CD4-positive, alpha-beta T cell treated with Interleukin-2 at 100 ng/mL for 4 hours (primary cell): Measurements from ENCODE around the gene MUC6.

Source experiments
- DNase-seq: peaks from one replicate; pipeline ENCODE4 v3.0.0-alpha.2; 2020; ENCODE audit warnings: low spot score

MUC6 gene

GRCh38 chr11:1050581-1051355, 14.2 kb upstream of the MUC6 start:
- peak; percentile 69 for DNase-seq

DNA sequence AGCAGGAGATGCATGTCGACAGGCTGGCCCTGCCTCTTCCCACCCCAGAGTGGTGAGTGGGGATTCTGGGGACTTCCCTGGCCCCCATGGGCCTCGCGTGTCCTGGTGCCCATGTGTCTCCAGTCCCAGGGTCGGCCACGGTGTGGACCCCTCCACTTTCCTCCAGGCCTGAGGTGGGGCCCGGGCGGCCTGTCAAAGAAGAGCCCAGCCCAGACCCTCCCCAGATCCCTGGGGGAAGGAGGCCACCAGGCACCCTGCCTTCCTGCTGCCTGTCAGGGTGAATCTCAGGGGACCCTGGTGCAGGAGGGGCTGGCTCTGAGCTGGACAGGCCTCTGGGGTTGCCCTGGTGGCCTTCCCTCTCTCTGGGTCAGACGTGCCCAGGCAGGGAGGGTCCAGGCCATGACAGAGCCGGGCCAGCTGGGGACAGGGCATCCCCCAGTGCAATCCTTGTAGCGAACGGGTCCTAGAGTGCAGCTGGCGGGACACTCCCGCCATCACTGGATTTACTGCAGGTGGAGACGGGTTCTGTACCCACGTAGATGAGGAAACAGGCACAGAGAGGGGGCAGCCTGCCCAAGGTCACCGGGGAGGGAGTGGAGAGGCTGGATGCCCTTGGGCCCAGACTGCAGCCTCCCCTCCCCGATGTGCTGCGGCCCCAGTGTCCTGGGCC, 13.5 kb upstream of the MUC6 start:
- no peak for DNase-seq

DNA sequence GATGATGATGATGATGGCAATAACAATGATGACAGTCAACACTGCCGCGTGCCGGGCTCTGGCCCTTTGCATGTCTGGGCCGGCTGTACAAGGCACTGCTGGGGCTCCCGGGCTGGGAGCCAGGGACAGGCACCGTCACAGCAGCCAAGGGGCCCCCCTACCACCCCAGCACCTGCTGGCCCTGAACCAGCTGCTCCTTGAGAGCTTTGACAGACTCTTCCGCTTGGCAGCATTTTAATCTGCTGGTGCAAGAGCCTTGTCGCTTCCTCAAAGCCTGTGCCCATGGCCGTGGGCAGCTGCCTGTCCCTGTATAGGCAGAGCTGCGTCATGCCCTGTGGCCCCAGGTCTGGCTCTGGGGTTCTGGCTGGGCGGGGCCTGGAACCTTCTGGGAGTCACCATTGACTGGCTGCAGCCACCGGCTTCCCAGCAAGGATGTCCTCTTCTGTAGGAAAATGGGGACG, 12.9 kb upstream of the MUC6 start:
- no peak for DNase-seq

- no peak for DNase-seq
Observed at GRCh38 chr11:1049071-1049405, 12.5 kb upstream of the MUC6 start.

GRCh38 chr11:1048375-1049070, 12.0 kb upstream of the MUC6 start:
- no peak for DNase-seq

GRCh38 chr11:1047595-1048156, 11.2 kb upstream of the MUC6 start:
- no peak for DNase-seq

DNA sequence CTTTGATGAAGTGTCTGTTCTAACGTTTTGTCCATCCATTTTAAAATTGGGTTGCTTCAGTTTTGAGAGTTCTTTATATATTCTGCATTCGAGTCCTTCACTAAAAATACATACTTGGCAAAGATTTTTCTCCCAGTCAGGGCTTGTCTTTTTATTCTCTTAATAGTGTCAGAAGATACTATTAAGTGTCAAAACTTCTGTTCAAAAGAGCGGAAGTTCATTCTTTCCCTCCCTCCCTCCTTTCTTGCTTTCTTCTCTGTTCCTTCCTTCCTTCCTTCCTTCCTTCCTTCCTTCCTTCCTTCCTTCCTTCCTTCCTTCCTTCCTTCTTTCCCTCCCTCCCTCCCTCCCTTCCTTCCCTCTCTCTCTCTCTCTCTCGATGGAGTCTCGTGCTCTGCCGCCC, 7.6 kb upstream of the MUC6 start:
- DNase-seq: no peak

DNA sequence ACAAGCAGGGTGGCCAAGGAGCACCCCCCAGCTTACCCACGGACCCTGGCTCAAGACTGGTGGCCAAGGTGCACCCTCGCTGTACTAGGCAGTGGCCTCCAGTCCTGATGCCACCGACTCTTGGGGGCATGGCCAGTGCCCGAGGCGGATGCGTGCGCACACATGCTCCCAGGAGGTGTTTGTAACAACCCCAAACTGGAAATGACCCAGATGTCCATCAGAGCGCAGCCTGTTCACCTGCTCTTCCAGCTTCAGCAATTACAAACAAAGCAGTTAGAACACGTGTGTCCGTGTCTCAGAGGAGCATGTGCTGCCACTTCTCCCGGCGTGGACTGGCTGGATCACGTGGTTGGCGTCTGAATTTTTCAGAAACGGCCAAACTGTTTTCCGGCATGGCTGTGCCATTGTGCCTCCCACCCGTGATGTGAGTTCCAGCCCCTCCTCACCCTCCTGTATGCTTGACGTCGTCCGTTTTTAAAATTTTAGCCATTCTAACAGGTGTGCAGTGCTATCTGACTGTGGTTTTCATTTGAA, 7.1 kb upstream of the MUC6 start:
- DNase-seq: no peak

DNA sequence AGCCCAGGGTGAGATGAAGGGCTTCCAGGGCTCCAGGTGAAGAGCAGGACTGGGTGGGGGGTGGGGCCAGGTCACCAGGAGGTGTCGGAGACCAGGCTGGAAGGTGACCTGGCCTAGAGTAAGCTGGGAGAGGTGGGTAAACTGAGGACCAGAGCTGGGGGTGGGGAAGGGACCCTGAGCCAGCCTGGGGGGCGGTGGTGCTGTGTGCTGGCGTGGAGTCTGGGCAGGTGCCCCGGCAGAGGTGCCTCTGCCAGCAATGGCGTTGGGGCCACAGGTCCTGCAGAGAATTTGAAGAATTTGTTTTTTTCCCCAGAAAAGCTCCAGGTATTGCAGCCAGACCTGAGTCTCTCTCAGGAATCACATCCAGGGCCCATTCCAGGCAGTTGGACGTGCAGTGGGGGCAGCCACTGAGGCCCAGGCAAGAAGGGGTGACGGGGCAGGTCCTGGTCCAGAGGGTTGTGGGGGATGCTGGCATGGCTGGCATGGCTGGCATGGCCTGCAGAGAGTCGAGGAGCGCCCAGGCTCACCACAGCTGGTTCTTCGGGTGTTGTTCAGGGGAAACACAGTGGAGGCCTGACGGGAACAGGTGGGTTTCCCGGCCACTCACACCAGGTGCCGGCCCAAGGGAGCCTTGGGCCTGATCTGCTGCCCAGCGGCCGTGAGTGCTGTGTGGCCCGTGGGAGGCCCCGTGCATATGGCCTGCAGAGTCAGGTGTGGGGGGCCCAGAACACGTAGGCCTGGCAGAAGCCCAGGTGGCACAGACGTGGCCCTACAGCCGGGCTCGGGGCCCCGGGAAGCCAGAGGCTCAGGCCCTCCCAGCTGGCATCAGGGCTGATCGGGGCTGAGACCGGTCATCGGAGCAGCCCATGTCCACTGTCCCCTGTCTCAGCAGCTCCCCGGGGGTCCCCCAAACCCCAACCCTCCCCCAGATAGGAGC, 6.4 kb upstream of the MUC6 start:
- no peak for DNase-seq

- no peak for DNase-seq
Observed at GRCh38 chr11:1041936-1042608, 5.6 kb upstream of the MUC6 start.

- no peak for DNase-seq
Observed at GRCh38 chr11:1041471-1041870, 5.0 kb upstream of the MUC6 start.

DNA sequence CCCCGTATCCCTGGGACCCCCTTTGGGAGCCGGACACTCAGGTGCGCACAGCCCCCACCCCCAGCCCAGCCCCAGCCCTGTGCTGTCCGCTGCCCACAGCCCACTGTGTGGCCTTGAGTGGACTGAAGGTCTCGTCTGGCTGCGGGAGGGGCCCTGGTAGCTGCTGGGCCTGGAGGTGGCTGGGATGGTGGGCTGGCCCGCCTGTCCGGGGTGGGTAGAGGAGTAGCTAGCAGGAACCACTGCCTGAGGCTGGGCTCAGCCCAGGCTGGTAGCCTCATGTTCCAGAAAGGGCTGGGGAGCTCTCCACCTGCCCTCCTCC, 4.6 kb upstream of the MUC6 start:
- DNase-seq: no peak

GRCh38 chr11:1040428-1041148, 4.1 kb upstream of the MUC6 start:
- DNase-seq: no peak

GRCh38 chr11:1039481-1040427, 3.2 kb upstream of the MUC6 start:
- no peak for DNase-seq

- no peak for DNase-seq
Observed at GRCh38 chr11:1038921-1039320, 2.4 kb upstream of the MUC6 start.

DNA sequence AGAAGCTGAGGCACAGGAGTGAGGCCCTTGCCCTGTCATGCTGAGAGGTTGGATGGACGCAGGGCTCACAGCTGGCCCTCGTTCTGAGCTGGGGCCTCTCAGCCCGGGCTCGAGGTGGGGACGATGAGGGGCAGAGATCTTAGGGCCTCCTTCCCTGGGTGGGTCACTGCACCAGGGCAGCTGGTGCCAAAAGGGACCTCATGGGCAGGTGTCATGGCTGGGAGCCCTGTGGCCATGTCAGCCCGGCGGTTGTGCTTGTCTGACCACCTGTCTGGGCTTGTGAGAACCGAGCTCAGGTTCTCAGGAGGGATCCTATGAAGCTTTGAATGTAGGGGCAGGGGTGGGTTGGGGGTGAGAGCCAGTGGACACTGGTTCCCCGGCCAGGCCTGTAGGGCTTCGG, 1.8 kb upstream of the MUC6 start:
- no peak for DNase-seq

DNA sequence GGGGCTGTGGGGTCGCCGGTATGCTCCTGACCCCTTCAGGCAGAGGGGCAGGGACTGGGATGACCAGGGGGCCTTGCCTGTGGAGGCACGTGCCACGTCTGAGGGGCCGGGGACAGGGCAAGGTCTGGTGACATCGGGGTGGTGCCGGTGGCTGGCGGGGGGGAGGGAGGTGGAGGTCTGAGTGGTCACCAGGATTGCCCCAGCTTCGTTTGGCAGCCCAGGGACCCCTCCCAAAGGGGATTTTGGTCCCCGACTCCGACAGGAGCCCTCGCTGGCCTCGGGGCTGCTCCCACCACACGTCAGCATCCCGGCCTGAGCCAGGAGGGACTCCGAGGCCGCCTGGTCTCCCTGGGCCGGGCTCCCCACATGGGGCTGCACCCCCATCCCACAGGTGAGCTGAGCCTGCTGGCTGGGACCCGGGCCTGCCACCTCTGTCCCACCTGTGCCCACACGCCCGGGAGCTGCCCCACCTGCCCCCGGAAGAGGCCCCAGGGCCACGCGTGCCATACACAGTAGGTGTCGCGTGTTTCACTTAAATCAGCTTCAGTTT, 1.1 kb upstream of the MUC6 start:
- no peak for DNase-seq

GRCh38 chr11:1036931-1037330, 413 bp upstream of the MUC6 start:
- no peak for DNase-seq
